Daoy (cell line): ENCODE results near the gene RMND1. TPM values are rescaled to one million over a fixed set of nuclear protein-coding genes. Genes with fewer than 3 reads are reported as not detected.
"Not testable (repeated sequence)": the region's sequence is repeated elsewhere in the genome, so short reads cannot be mapped to it uniquely, and the experiment has no call there.

ENCODE experiments used
- DNase-seq: peaks from one replicate; pipeline ENCODE4 v3.0.0-alpha.2; 2015; ENCODE audit warnings: low read depth
- total RNA-seq: library from RNA; depleted of rRNA; stranded (reverse); fragments of >200 nt; shearing (Covaris generic); gene quantifications from 2 replicates; pipeline ENCODE4 v1.2.3, GENCODE V29; 2014; rRNA removed

The RMND1 gene, protein sequence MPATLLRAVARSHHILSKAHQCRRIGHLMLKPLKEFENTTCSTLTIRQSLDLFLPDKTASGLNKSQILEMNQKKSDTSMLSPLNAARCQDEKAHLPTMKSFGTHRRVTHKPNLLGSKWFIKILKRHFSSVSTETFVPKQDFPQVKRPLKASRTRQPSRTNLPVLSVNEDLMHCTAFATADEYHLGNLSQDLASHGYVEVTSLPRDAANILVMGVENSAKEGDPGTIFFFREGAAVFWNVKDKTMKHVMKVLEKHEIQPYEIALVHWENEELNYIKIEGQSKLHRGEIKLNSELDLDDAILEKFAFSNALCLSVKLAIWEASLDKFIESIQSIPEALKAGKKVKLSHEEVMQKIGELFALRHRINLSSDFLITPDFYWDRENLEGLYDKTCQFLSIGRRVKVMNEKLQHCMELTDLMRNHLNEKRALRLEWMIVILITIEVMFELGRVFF
- 32.2 and 45.1 TPM in 2 replicates for total RNA-seq

DNA sequence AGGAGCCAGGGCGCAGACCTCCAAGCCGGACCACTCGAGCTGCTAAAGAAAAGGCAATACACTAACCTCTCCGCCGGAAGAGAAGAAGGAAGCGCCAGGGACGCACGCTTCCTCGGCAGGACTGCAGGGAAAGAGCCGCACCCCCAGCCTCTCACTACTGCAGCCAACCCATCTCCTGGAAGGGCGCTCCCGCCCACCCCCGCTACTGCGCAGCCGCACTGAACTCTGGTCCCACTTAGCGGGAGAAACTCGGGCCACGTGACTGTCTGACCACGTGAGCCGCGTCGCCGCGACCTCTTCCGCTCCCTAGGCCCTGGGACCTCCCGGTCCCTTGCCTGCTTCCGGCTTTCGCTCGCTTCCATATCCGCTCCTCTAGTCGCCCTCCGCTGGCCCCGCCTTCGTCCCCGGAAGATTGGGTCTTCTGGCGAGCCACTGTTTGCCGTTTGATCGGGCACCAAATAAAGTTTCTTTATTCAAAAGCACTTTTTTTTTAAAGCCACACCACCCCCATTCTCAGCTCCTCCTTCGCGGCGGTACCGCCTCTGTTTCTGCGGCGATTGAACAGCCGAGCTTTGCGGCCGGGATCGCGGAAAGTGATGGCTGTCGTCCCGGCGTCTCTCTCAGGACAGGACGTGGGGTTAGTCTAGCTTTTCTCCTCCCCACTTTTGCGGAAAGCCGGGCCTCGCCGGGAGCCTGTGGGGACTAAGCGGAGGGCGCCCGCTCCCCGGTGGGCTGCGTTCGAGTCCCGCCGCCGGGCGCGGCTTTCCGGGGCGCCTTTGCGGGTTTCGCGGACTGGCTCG is at the start of gene RMND1:
Gene RMND1 (minus strand): TSS at position 177 of the 800 bp plus-strand sequence. CDS start 6,315 bp downstream, outside the sequence.
- DNase-seq = peak; percentile 100

DNA sequence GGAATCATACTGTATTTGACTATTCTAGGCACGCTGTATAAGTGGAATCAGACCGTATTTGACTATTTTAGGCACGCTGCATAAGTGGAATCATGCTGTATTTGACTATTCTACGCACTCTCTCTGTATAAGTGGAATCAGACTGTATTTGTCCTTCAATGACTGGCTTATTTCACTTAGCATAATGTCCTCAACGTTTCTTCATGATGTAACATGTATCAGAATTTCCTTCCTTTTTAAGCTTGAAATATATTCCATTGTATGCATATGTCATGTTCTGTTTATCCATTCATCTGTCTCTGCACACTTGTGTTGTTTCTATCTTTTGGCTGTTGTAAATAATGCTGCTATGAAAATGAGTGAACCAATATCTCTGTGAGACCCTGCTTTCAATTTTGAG is 47.6 kb upstream of the RMND1 start:
- no peak for DNase-seq

- DNase-seq = no peak
These were observed 46.4 kb upstream of the RMND1 start for GRCh38 chr6:151498327-151498726.

- DNase-seq = no peak
These were observed 46.0 kb upstream of the RMND1 start for GRCh38 chr6:151497905-151498304.

- no peak for DNase-seq
These were observed 43.5 kb upstream of the RMND1 start for GRCh38 chr6:151495380-151495779.

GRCh38 chr6:151494936-151495320 is 43.0 kb upstream of the RMND1 start:
- no peak for DNase-seq

DNA sequence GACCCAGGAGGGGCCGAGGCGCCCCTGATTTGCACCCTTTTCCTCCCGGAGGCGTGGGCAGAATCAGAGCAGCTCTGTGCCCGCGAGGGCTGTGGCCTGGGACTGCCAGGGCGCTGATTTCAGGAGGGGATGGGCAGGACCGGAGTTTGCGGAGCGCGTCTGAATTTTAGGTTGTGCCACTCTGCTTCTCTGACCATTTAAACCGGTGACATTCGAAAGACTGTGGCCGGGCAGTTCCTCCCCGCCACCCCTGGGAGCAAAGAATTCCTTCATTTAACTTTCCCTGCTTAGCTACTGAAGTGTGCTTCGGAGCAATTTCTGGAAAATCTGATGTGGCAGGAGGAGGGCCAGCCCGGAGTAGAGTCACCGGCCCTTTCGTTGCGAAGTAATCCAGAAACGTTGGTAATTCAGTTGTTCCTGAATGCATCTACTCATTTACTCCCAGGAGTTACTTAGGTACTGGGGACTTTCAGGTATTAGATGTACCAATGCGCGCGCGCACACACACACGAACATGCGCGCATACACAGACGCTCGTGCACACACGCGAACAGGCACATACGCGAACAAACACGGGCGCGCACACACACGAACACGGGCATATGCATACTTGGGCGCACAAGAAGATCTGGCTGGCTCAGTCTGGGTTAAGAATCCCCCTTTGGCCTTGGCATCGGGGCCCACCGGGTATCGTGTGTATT is 42.5 kb upstream of the RMND1 start:
- peak; percentile 52 for DNase-seq

GRCh38 chr6:151493804-151494234 is 41.9 kb upstream of the RMND1 start, which contains the start of gene CCDC170:
TSS of gene CCDC170 (plus strand) at chr6:151494017. CDS start at chr6:151494129, 112 bp downstream.
- DNase-seq = peak; percentile 62

DNA sequence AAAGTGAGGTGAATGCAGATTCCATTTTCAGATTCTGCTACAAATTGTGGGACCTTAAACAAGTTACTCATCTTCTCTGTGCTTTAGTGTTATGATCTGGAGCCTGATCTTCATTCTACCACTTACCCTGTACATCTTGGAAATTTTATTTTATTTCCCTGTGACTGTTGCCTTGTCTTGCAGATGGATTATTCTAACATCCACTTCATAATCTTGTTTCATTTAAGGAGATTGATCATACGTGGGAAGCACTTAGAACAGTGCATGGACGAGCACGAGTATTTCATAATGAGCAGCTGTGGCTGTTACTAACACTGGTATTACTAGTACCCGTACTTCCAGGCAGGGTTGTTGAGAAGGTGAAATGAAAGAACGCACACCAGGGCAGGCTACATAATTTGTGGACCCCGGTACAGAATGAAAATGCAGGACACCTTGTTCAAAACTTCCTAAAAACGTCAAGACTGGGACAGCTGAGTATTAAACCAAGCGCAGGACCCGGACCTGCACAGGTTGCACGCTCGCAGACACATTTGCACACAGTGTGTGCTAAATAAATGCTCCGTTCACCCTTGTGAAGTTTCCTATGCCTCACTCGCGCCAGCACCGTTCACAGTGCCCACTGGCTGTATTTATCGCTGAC is 41.4 kb upstream of the RMND1 start:
- DNase-seq = no peak

DNA sequence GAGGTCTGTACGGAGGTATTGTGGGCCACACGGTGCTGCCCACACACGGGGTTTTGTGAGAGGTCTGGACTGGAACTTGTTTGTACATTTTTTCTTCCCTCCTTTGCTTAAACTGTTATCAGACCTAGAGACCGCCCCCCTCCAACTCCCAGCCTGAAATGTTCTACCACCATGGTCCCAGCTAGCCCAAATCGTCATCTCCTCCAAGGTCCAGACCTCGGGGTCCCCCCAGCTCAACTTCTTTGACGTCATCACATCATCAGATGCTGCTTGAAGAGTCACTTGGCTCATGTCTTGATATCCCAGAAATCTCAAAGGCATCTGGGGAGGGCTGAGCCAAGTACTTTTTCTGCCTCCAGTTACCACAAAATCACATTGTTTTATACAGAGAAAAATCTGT is 39.1 kb upstream of the RMND1 start:
- no peak for DNase-seq

DNA sequence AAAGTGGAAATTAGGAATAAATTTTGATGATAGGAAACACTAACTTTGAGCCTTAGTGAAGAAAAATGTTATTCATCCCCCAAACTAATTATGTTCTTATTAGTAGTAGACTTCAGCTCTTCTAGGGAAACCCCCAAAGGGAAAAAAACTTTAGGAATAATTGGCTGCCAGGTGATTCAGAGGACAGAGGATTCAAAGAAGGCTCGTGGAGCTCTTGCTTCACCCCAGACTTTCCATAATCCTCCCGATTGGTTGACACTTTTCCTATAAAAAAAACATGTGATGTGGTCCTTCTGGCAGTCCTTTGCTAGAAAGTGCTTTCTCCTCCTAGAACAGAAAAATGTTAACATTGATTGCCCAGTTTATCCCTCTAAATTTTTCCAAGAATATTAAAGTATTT is 36.3 kb upstream of the RMND1 start:
- no peak for DNase-seq

DNA sequence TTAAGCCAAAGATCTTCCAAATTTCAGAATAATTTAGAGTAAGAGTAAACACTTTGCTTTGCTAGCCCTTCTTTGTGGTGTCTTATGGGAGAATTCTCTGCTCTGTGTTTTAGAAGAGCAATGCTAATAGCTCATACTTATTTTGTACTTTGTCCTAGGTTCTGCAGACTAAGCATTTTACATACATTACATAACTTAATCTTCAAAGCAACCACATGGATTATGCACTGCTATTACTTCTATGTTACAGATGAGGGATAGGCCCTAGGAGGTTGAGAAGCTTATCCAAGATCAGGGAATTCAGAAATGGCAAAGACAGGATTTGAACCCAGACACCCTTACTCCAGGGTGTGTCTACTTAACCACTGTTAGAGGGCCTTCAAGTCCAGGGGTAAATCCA is 32.1 kb upstream of the RMND1 start:
- DNase-seq = no peak

DNA sequence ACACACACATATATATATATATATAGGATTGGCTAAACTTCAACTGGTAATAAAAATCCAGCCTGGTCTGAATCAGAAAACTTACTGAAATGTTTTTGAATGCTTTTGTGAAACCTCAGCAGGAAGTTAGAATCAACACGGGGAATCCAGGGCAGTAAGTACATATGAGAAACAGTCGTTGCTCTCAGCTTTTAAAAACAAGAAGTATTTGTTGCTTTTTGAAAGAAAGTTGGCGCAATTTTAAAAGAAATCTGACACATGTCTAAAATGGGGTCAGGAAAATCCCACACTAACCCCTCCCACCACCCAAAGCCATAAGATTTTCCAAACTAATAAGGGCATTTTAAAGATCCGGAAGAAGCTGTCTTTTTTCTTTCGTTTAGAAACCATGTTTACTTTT is 30.4 kb upstream of the RMND1 start:
- no peak for DNase-seq

- no peak for DNase-seq
These were observed 29.9 kb upstream of the RMND1 start for GRCh38 chr6:151481786-151482185.

- DNase-seq = no peak
These were observed 26.7 kb upstream of the RMND1 start for GRCh38 chr6:151478670-151479069.

- DNase-seq = no peak
These were observed 25.8 kb upstream of the RMND1 start for GRCh38 chr6:151477726-151478125.

DNA sequence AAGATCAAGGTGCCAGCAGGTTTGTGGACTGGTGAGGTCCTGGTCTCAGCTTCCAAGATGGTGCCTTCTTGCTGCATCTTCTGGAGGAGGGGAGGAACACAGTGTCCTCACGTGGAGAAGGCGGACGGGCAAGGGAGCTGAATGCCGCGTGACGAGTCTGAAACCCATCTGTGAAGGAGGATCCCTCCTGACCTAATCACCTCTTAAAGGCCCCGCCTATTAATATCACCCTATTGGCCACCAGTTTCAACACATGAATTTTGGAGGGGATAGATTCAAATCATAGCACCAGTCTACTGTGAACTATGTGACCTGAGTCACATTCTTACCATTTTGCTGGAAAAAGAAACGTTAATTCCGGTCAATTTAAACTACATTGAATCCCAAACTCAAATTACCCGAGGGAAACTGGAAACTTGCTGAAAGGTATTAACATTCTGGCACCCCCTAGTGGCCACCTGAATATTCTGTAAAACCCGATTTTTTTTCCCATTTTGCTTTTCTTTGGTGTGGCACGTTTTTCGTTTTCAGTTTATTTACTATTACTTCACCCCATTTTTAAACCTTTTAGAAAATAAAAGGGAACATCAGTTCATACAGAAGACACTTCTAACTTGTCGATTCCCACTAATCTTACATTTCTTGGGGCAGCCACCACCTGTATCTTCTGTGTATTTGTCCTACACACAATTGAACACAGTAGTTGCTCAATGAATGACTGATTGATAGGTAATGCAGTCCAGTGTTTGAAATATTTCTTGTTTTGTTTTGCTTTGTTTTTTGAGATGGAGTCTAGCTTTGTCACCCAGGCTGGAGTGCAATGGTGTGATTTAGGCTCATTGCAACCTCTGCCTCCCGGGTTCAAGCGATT is 24.0 kb upstream of the RMND1 start:
- DNase-seq = peak; percentile 63

DNA sequence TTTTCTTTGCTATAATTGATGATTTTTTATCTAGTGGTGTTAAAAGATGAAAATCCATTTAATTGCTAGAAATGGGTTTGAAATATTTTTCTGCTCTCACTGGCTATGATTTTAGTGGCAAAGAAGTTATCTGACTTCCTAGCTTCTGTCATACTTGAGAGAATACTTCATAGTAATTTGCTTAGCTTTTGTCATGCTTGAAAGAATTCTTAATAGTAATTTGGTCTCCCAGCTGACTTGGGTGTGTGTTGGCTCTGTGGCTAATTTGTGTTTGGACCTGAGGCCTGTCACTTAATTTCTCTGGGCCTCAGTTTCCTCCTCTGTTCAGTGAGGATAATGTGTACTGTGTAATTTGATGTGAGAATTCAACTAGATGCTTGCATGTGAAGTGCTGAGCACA is 12.8 kb upstream of the RMND1 start:
- DNase-seq = no peak

- no peak for DNase-seq
These were observed 9.7 kb upstream of the RMND1 start for GRCh38 chr6:151461673-151462072.

DNA sequence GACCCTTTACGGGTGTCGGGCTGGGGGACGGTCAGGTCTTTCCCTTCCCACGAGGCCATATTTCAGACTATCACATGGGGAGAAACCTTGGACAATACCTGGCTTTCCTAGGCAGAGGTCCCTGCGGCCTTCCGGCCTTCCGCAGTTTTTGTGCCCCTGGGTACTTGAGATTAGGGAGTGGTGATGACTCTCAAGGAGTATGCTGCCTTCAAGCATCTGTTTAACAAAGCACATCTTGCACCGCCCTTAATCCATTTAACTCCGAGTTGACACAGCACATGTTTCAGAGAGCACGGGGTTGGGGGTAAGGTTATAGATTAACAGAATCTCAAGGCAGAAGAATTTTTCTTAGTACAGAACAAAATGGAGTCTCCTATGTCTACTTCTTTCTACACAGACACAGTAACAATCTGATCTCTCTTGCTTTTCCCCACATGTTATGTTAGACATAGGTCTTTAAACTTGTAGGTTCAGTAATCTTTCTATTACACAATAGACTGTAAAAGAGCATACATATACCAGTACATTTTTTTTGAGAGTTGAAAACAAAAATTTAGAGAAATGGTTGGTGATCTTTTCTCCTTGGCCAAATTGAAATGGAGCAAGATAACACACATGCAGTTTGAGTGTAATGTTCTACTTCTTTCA is 3.9 kb upstream of the RMND1 start:
- DNase-seq = not testable (repeated sequence)
